22Rv1 (cell line): Measurements from ENCODE around the gene DUSP21.

Source experiments
- CTCF ChIP-seq: fragments of 450-650 bp; IDR thresholded peaks from 2 replicates; pipeline ENCODE4 v1.5.1; 2017; ENCODE audit warnings: mild to moderate bottlenecking
- ZFX ChIP-seq: fragments of 450-650 bp; IDR thresholded peaks from 2 replicates; pipeline ENCODE4 v1.6.1; 2017; ENCODE audit warnings: antibody characterized with exemption, borderline replicate concordance

GRCh38 chrX:44882635-44883034 lies 38.8 kb downstream of the DUSP21 start:
- no peak for TF ChIP-seq CTCF
- TF ChIP-seq ZFX: no peak
